Measurements from ENCODE around the gene CDC42EP1.

GRCh38 chr22:37568448-37569008 lies 8.2 kb downstream of the CDC42EP1 start:
- TF ChIP-seq, protein P1, sequence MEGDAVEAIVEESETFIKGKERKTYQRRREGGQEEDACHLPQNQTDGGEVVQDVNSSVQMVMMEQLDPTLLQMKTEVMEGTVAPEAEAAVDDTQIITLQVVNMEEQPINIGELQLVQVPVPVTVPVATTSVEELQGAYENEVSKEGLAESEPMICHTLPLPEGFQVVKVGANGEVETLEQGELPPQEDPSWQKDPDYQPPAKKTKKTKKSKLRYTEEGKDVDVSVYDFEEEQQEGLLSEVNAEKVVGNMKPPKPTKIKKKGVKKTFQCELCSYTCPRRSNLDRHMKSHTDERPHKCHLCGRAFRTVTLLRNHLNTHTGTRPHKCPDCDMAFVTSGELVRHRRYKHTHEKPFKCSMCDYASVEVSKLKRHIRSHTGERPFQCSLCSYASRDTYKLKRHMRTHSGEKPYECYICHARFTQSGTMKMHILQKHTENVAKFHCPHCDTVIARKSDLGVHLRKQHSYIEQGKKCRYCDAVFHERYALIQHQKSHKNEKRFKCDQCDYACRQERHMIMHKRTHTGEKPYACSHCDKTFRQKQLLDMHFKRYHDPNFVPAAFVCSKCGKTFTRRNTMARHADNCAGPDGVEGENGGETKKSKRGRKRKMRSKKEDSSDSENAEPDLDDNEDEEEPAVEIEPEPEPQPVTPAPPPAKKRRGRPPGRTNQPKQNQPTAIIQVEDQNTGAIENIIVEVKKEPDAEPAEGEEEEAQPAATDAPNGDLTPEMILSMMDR (IDR thresholded peaks at IDR 0.05) = no peak
- TF ChIP-seq POLR2AphosphoS5 (IDR thresholded peaks at IDR 0.05; ENCODE audit: low read depth, low read length) (no peak), EZH2phosphoT487 (IDR thresholded peaks at IDR 0.05; ENCODE audit: borderline replicate concordance, low read depth) (no peak), ELF1 (IDR thresholded peaks at IDR 0.05) (no peak), IRF3 (IDR thresholded peaks at IDR 0.05; ENCODE audit: low read depth, low read length) (no peak), CHD2 (IDR thresholded peaks at IDR 0.05; ENCODE audit: low read length, partially characterized antibody) (no peak), RAD21 (IDR thresholded peaks at IDR 0.05; ENCODE audit: low read length) (no peak), TCF12 (IDR thresholded peaks at IDR 0.05) (no peak), SMC3 (IDR thresholded peaks at IDR 0.05; ENCODE audit: low read depth, low read length) (no peak), YY1 (IDR thresholded peaks at IDR 0.05; ENCODE audit: low read depth) (no peak)

Data from SK-N-SH (cell line).